Measurements from ENCODE around the gene AFF1.
"Not testable (repeated sequence)": the region's sequence is repeated elsewhere in the genome, so short reads cannot be mapped to it uniquely, and the experiment has no call there.

Gene AFF1

GRCh38 chr4:86977621-86978184 is 42.9 kb downstream of the AFF1 start:
- H3K36me3 ChIP-seq (ENCODE audit: control insufficient read depth, insufficient read depth, low read length), result no peaks in the 10 kb centered on the region
- no peaks in the 10 kb centered on the region for H3K27me3 ChIP-seq (ENCODE audit: control insufficient read depth, insufficient read depth, low read length)
- H3K4me1 ChIP-seq (ENCODE audit: control insufficient read depth, insufficient read depth, low read length), result peaks cover 5% of the 10 kb centered on the region
- no peak overlapping the region for H3K9ac ChIP-seq (ENCODE audit: low read depth, low read length)
- H3K4me3 ChIP-seq (ENCODE audit: low read depth, low read length), result no peak overlapping the region
- no peaks in the 10 kb centered on the region for H3K9me3 ChIP-seq (ENCODE audit: control insufficient read depth, insufficient read depth, low read length)

GRCh38 chr4:86978709-86979108 is 43.9 kb downstream of the AFF1 start:
- H3K4me3 ChIP-seq (ENCODE audit: low read depth, low read length), result no peak overlapping the region
- no peaks in the 10 kb centered on the region for H3K27me3 ChIP-seq (ENCODE audit: control insufficient read depth, insufficient read depth, low read length)
- H3K36me3 ChIP-seq (ENCODE audit: control insufficient read depth, insufficient read depth, low read length), result no peaks in the 10 kb centered on the region
- H3K9me3 ChIP-seq (ENCODE audit: control insufficient read depth, insufficient read depth, low read length), result no peaks in the 10 kb centered on the region
- no peaks in the 10 kb centered on the region for H3K4me1 ChIP-seq (ENCODE audit: control insufficient read depth, insufficient read depth, low read length)
- H3K9ac ChIP-seq (ENCODE audit: low read depth, low read length), result no peak overlapping the region

GRCh38 chr4:86980230-86980629 is 45.4 kb downstream of the AFF1 start:
- Histone ChIP-seq H3K4me3 (ENCODE audit: low read depth, low read length) (no peak overlapping the region), H3K9ac (ENCODE audit: low read depth, low read length) (no peak overlapping the region), H3K4me1 (ENCODE audit: control insufficient read depth, insufficient read depth, low read length) (no peaks in the 10 kb centered on the region), H3K27me3 (ENCODE audit: control insufficient read depth, insufficient read depth, low read length) (no peaks in the 10 kb centered on the region), H3K9me3 (ENCODE audit: control insufficient read depth, insufficient read depth, low read length) (no peaks in the 10 kb centered on the region), H3K36me3 (ENCODE audit: control insufficient read depth, insufficient read depth, low read length) (no peaks in the 10 kb centered on the region)

- Histone ChIP-seq H3K4me1 (ENCODE audit: control insufficient read depth, insufficient read depth, low read length) (no peaks in the 10 kb centered on the region), H3K9me3 (ENCODE audit: control insufficient read depth, insufficient read depth, low read length) (no peaks in the 10 kb centered on the region), H3K36me3 (ENCODE audit: control insufficient read depth, insufficient read depth, low read length) (no peaks in the 10 kb centered on the region), H3K9ac (ENCODE audit: low read depth, low read length) (no peak overlapping the region), H3K4me3 (ENCODE audit: low read depth, low read length) (no peak overlapping the region), H3K27me3 (ENCODE audit: control insufficient read depth, insufficient read depth, low read length) (no peaks in the 10 kb centered on the region)
Measured at GRCh38 chr4:86981789-86982188, 47.0 kb downstream of the AFF1 start.

- not testable (repeated sequence) for H3K36me3 ChIP-seq (ENCODE audit: control insufficient read depth, insufficient read depth, low read length); H3K4me1 ChIP-seq (ENCODE audit: control insufficient read depth, insufficient read depth, low read length); H3K9me3 ChIP-seq (ENCODE audit: control insufficient read depth, insufficient read depth, low read length); H3K4me3 ChIP-seq (ENCODE audit: low read depth, low read length); H3K9ac ChIP-seq (ENCODE audit: low read depth, low read length); H3K27me3 ChIP-seq (ENCODE audit: control insufficient read depth, insufficient read depth, low read length)
Measured at GRCh38 chr4:86985852-86986251, 51.0 kb downstream of the AFF1 start.

GRCh38 chr4:86989658-86990057 is 54.8 kb downstream of the AFF1 start:
- H3K9me3 ChIP-seq (ENCODE audit: control insufficient read depth, insufficient read depth, low read length); H3K4me3 ChIP-seq (ENCODE audit: low read depth, low read length); H3K9ac ChIP-seq (ENCODE audit: low read depth, low read length); H3K4me1 ChIP-seq (ENCODE audit: control insufficient read depth, insufficient read depth, low read length); H3K36me3 ChIP-seq (ENCODE audit: control insufficient read depth, insufficient read depth, low read length); H3K27me3 ChIP-seq (ENCODE audit: control insufficient read depth, insufficient read depth, low read length): not testable (repeated sequence)

- Histone ChIP-seq H3K36me3 (ENCODE audit: control insufficient read depth, insufficient read depth, low read length) (peaks cover 5% of the 10 kb centered on the region), H3K9me3 (ENCODE audit: control insufficient read depth, insufficient read depth, low read length) (no peaks in the 10 kb centered on the region), H3K27me3 (ENCODE audit: control insufficient read depth, insufficient read depth, low read length) (no peaks in the 10 kb centered on the region), H3K4me1 (ENCODE audit: control insufficient read depth, insufficient read depth, low read length) (peaks cover 4% of the 10 kb centered on the region), H3K9ac (ENCODE audit: low read depth, low read length) (no peak overlapping the region), H3K4me3 (ENCODE audit: low read depth, low read length) (no peak overlapping the region)
Measured at GRCh38 chr4:86990510-86990909, 55.7 kb downstream of the AFF1 start.

- peaks cover 4% of the 10 kb centered on the region for H3K4me1 ChIP-seq (ENCODE audit: control insufficient read depth, insufficient read depth, low read length)
Measured at GRCh38 chr4:86991994-86992393, 57.2 kb downstream of the AFF1 start.

GRCh38 chr4:86993909-86994681 is 59.3 kb downstream of the AFF1 start:
- H3K9me3 ChIP-seq (ENCODE audit: control insufficient read depth, insufficient read depth, low read length), result no peaks in the 10 kb centered on the region
- no peak overlapping the region for H3K9ac ChIP-seq (ENCODE audit: low read depth, low read length)
- H3K4me1 ChIP-seq (ENCODE audit: control insufficient read depth, insufficient read depth, low read length), result peaks cover 14% of the 10 kb centered on the region
- H3K27me3 ChIP-seq (ENCODE audit: control insufficient read depth, insufficient read depth, low read length), result no peaks in the 10 kb centered on the region
- H3K36me3 ChIP-seq (ENCODE audit: control insufficient read depth, insufficient read depth, low read length), result no peaks in the 10 kb centered on the region
- H3K4me3 ChIP-seq (ENCODE audit: low read depth, low read length), result no peak overlapping the region

More at GRCh38 chr4:86991994-86992393, 57.2 kb downstream of the AFF1 start:
- no peak overlapping the region for H3K4me3 ChIP-seq (ENCODE audit: low read depth, low read length)
- H3K9ac ChIP-seq (ENCODE audit: low read depth, low read length), result no peak overlapping the region
- H3K27me3 ChIP-seq (ENCODE audit: control insufficient read depth, insufficient read depth, low read length), result no peaks in the 10 kb centered on the region
- peaks cover 5% of the 10 kb centered on the region for H3K36me3 ChIP-seq (ENCODE audit: control insufficient read depth, insufficient read depth, low read length)
- no peaks in the 10 kb centered on the region for H3K9me3 ChIP-seq (ENCODE audit: control insufficient read depth, insufficient read depth, low read length)

GRCh38 chr4:86994686-86995085 is 59.9 kb downstream of the AFF1 start:
- Histone ChIP-seq H3K36me3 (ENCODE audit: control insufficient read depth, insufficient read depth, low read length) (no peaks in the 10 kb centered on the region), H3K4me1 (ENCODE audit: control insufficient read depth, insufficient read depth, low read length) (peaks cover 18% of the 10 kb centered on the region), H3K9ac (ENCODE audit: low read depth, low read length) (no peak overlapping the region), H3K9me3 (ENCODE audit: control insufficient read depth, insufficient read depth, low read length) (no peaks in the 10 kb centered on the region), H3K27me3 (ENCODE audit: control insufficient read depth, insufficient read depth, low read length) (no peaks in the 10 kb centered on the region), H3K4me3 (ENCODE audit: low read depth, low read length) (no peak overlapping the region)

GRCh38 chr4:86996510-86996909 is 61.7 kb downstream of the AFF1 start:
- not testable (repeated sequence) for H3K9ac ChIP-seq (ENCODE audit: low read depth, low read length); H3K4me3 ChIP-seq (ENCODE audit: low read depth, low read length); H3K9me3 ChIP-seq (ENCODE audit: control insufficient read depth, insufficient read depth, low read length); H3K27me3 ChIP-seq (ENCODE audit: control insufficient read depth, insufficient read depth, low read length); H3K36me3 ChIP-seq (ENCODE audit: control insufficient read depth, insufficient read depth, low read length)
- H3K4me1 ChIP-seq (ENCODE audit: control insufficient read depth, insufficient read depth, low read length), result peaks cover 25% of the 10 kb centered on the region

GRCh38 chr4:86999136-86999643 is 64.4 kb downstream of the AFF1 start:
- Histone ChIP-seq H3K4me3 (ENCODE audit: low read depth, low read length) (no peak overlapping the region), H3K27me3 (ENCODE audit: control insufficient read depth, insufficient read depth, low read length) (no peaks in the 10 kb centered on the region), H3K4me1 (ENCODE audit: control insufficient read depth, insufficient read depth, low read length) (peaks cover 42% of the 10 kb centered on the region), H3K36me3 (ENCODE audit: control insufficient read depth, insufficient read depth, low read length) (no peaks in the 10 kb centered on the region), H3K9me3 (ENCODE audit: control insufficient read depth, insufficient read depth, low read length) (no peaks in the 10 kb centered on the region), H3K9ac (ENCODE audit: low read depth, low read length) (no peak overlapping the region)

All from iPS-15b (cell line).